Panc1 (cell line): ENCODE measurements around the gene ENOX1. TPM values are rescaled to one million over a fixed set of nuclear protein-coding genes. Genes with fewer than 3 reads are reported as not detected.

ENCODE experiments used
- ATAC-seq: fragments of 200-7000 bp; cut with Tn5 transposase; 2 replicates; pipeline ENCODE4 v1.9.1; 2020; ENCODE audit warnings: mild to moderate bottlenecking, moderate library complexity
- BruUV-seq: library from RNA; stranded (reverse); fragments of 400-500 nt; replicated peaks from 2 replicates; lab custom pipeline; 2021; lab: Mats Ljungman, UMichigan
- CTCF ChIA-PET: fragments of 300-600 bp; sonication (Branson Sonifier 250); formaldehyde crosslinking; loops from one replicate; lab custom pipeline; 2022; ENCODE audit warnings: antibody characterized with exemption; lab: Charles Lee
- POLR2A ChIA-PET: fragments of 300-600 bp; sonication (Branson Sonifier 250); formaldehyde crosslinking; loops from one replicate; lab custom pipeline; 2022; ENCODE audit warnings: antibody characterized with exemption; lab: Charles Lee
- DNase-seq: peaks from one replicate; pipeline ENCODE4 v3.0.0-alpha.2; 2010; ENCODE audit warnings: low read depth, low spot score
- H3K27ac ChIP-seq: 2 replicates; pipeline ENCODE4 v1.5.1; 2011; ENCODE audit warnings: mild to moderate bottlenecking, low read length, inconsistent platforms
- H3K27me3 ChIP-seq: fragments of 200-500 bp; sonication (Bioruptor generic); 2 replicates; pipeline ENCODE4 v1.6.0; 2014; ENCODE audit warnings: low read length, inconsistent platforms; ENCODE audit not compliant: control insufficient read depth, insufficient read depth
- H3K36me3 ChIP-seq: fragments of 200-500 bp; sonication (Bioruptor generic); 2 replicates; pipeline ENCODE4 v1.5.1; 2014; ENCODE audit warnings: inconsistent platforms, mild to moderate bottlenecking, low read length, moderate library complexity; ENCODE audit not compliant: control insufficient read depth, insufficient read depth
- H3K4me1 ChIP-seq: 2 replicates; pipeline ENCODE4 v1.5.1; 2011; ENCODE audit warnings: inconsistent platforms, mild to moderate bottlenecking, low read length, moderate library complexity; ENCODE audit not compliant: control insufficient read depth, insufficient read depth
- H3K4me3 ChIP-seq, 2 experiments: 2 replicates each; pipeline ENCODE4 v1.5.1; 2011 to 2012; ENCODE audit warnings: low read depth in 2 of 2, low read length in 2 of 2, mild to moderate bottlenecking in 2 of 2, inconsistent platforms in 1 of 2, moderate library complexity in 1 of 2
- H3K9me3 ChIP-seq: fragments of 200-500 bp; sonication (Bioruptor generic); 2 replicates; pipeline ENCODE4 v1.5.1; 2014; ENCODE audit warnings: low read depth, mild to moderate bottlenecking, inconsistent platforms, low read length, moderate library complexity; ENCODE audit not compliant: control insufficient read depth, insufficient read depth
- POLR2AphosphoS5 ChIP-seq: IDR thresholded peaks from 2 replicates; pipeline ENCODE4 v1.6.1; 2012; ENCODE audit warnings: mild to moderate bottlenecking, low read depth, low read length, moderate library complexity
- REST ChIP-seq, 2 experiments: IDR thresholded peaks; 2 replicates each; pipeline ENCODE4 v1.6.1; 2011 to 2012; ENCODE audit warnings: low read depth in 2 of 2, control low read depth in 1 of 2, low read length in 1 of 2, mild to moderate bottlenecking in 1 of 2, moderate library complexity in 1 of 2; ENCODE audit not compliant: insufficient read depth in 1 of 2
- SIN3A ChIP-seq: IDR thresholded peaks from 2 replicates; pipeline ENCODE4 v1.6.1; 2012; ENCODE audit warnings: low read depth, mild to moderate bottlenecking, low read length, moderate library complexity, borderline replicate concordance; ENCODE audit not compliant: insufficient read depth
- TCF7L2 ChIP-seq: IDR thresholded peaks from 2 replicates; pipeline ENCODE4 v1.6.1; 2011; ENCODE audit warnings: mild to moderate bottlenecking, low read depth, low read length, inconsistent platforms
- in situ Hi-C: cut with HindIII; loops from 2 replicates; pipeline ENCODE4 v1.10.0; 2016; ENCODE audit warnings: low sequenced_read_pairs, low pct_unique_long_range_greater_than_20kb
- intact Hi-C: fragments of 100-400 bp; cut with micrococcal nuclease; formaldehyde crosslinking; loops from one replicate; pipeline ENCODE4 v1.10.0; 2022; ENCODE audit not compliant: unreplicated experiment
- total RNA-seq: library from RNA; stranded (reverse); gene quantifications from one replicate; pipeline ENCODE4 v1.2.1, GENCODE V29; 2021; ENCODE audit not compliant: unreplicated experiment
- TF ChIP-seq, protein P1 (sequence below): fragments of 450-650 bp; IDR thresholded peaks from 2 replicates; pipeline ENCODE4 v1.5.1; 2017; ENCODE audit warnings: mild to moderate bottlenecking

ENOX1 gene
- total RNA-seq, 1 experiment from 2014 or later, result 0.23 TPM

DNA sequence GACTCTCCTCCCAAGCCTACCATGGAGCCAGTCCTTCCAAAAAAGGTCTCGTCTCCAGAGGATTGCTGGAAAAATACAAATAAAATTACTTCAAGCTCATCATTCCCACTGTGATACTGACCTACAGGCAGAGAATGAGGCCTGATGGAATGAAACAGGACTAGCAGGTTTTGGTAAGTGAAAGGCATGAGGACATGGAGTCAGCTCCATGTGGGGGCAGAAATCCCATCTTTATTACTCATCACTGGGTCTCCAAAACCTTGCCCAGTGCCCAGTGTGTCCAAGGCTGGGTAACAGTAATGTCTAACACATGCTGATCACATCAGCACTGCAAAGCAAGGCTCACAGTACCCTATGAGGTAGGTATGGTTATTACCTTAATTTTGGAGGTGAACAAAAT, 528.0 kb downstream of the ENOX1 start:
- Histone ChIP-seq H3K4me3 (no peak overlapping the region), H3K4me1 (no peaks in the 10 kb centered on the region), H3K27me3 (no peaks in the 10 kb centered on the region), H3K36me3 (no peaks in the 10 kb centered on the region), H3K27ac (no peak overlapping the region), H3K9me3 (no peaks in the 10 kb centered on the region)
- TF ChIP-seq POLR2AphosphoS5 (no peak), SIN3A (no peak), TCF7L2 (no peak), REST (IDR thresholded peaks at IDR 0.05; ENCODE audit: insufficient read depth in 1 of 2, low read depth in 2 of 2, low read length in 1 of 2) (no peak)
- TF ChIP-seq, protein P1, sequence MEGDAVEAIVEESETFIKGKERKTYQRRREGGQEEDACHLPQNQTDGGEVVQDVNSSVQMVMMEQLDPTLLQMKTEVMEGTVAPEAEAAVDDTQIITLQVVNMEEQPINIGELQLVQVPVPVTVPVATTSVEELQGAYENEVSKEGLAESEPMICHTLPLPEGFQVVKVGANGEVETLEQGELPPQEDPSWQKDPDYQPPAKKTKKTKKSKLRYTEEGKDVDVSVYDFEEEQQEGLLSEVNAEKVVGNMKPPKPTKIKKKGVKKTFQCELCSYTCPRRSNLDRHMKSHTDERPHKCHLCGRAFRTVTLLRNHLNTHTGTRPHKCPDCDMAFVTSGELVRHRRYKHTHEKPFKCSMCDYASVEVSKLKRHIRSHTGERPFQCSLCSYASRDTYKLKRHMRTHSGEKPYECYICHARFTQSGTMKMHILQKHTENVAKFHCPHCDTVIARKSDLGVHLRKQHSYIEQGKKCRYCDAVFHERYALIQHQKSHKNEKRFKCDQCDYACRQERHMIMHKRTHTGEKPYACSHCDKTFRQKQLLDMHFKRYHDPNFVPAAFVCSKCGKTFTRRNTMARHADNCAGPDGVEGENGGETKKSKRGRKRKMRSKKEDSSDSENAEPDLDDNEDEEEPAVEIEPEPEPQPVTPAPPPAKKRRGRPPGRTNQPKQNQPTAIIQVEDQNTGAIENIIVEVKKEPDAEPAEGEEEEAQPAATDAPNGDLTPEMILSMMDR, result no peak
- ChIA-PET POLR2A (no interaction called here), CTCF (no interaction called here)
- intact Hi-C loops (no loop called here), in situ Hi-C loops (no loop called here)
- ATAC-seq (no peak), DNase-seq (no peak)
- BruUV-seq, result no TSS peak

- in situ Hi-C loops, result no loop called here
Observed at GRCh38 chr13:43257765-43258164, 529.0 kb downstream of the ENOX1 start.

More at GRCh38 chr13:43257765-43258164, 529.0 kb downstream of the ENOX1 start:
- ChIA-PET CTCF (no interaction called here), POLR2A (no interaction called here)
- intact Hi-C loops, result no loop called here
- no peak for DNase-seq
- no peaks in the 10 kb centered on the region for H3K27me3 ChIP-seq
- no peaks in the 10 kb centered on the region for H3K36me3 ChIP-seq
- H3K27ac ChIP-seq, result no peak overlapping the region
- H3K4me3 ChIP-seq, result no peak overlapping the region
- no peaks in the 10 kb centered on the region for H3K4me1 ChIP-seq
- BruUV-seq, result no TSS peak
- no peaks in the 10 kb centered on the region for H3K9me3 ChIP-seq
- TF ChIP-seq SIN3A (no peak), REST (IDR thresholded peaks at IDR 0.05; ENCODE audit: insufficient read depth in 1 of 2, low read depth in 2 of 2, low read length in 1 of 2) (no peak), TCF7L2 (no peak), POLR2AphosphoS5 (no peak)
- TF ChIP-seq, protein P1, result no peak
- ATAC-seq, result no peak
